HUES48 (cell line): Measurements from ENCODE around the gene KCNJ9.
A peak's percentile ranks its signal among the peaks of the same experiment; 100 is the strongest.
"Not testable (repeated sequence)": the region's sequence is repeated elsewhere in the genome, so short reads cannot be mapped to it uniquely, and the experiment has no call there.

ENCODE experiments used
- H3K27ac ChIP-seq: one replicate; pipeline ENCODE4 v1.7.0; 2013; ENCODE audit warnings: low read depth, low read length, inconsistent platforms
- H3K27me3 ChIP-seq: 2 replicates; pipeline ENCODE4 v1.6.1; 2013; ENCODE audit warnings: mild to moderate bottlenecking, low read length; ENCODE audit not compliant: control insufficient read depth, insufficient read depth
- H3K36me3 ChIP-seq: 2 replicates; pipeline ENCODE4 v1.6.1; 2013; ENCODE audit warnings: low read length; ENCODE audit not compliant: control insufficient read depth, insufficient read depth
- H3K4me1 ChIP-seq: 2 replicates; pipeline ENCODE4 v1.6.1; 2013; ENCODE audit warnings: mild to moderate bottlenecking, low read length; ENCODE audit not compliant: control insufficient read depth, insufficient read depth
- H3K4me3 ChIP-seq: 2 replicates; pipeline ENCODE4 v1.5.1; 2013; ENCODE audit warnings: mild to moderate bottlenecking, low read depth, low read length
- H3K9ac ChIP-seq: 2 replicates; pipeline ENCODE4 v1.6.1; 2013; ENCODE audit warnings: mild to moderate bottlenecking, low read depth, low read length, moderate library complexity
- H3K9me3 ChIP-seq: 2 replicates; pipeline ENCODE4 v1.6.1; 2013; ENCODE audit warnings: low read length; ENCODE audit not compliant: control insufficient read depth, insufficient read depth

Gene KCNJ9

GRCh38 chr1:160081261-160081936 is at the start of gene KCNJ9:
Gene KCNJ9, plus strand, starts transcription at chr1:160081538. Its CDS starts 2,493 bp downstream, at chr1:160084031.
- H3K9me3 ChIP-seq, result no peaks in the 10 kb centered on the region
- no peaks in the 10 kb centered on the region; the same call in 1 of the 2 replicates for H3K4me1 ChIP-seq
- no peak within 1 kb of the TSS for H3K9ac ChIP-seq
- H3K27me3 ChIP-seq, result peaks cover 62% of the 10 kb centered on the region
- no peak within 1 kb of the TSS for H3K4me3 ChIP-seq
- H3K27ac ChIP-seq, result no peak within 1 kb of the TSS
- no peaks in the 10 kb centered on the region for H3K36me3 ChIP-seq

GRCh38 chr1:160032165-160032820 is 49.0 kb upstream of the KCNJ9 start:
- H3K4me3 ChIP-seq, result peak overlapping the region; percentile 96
- peaks cover 8% of the 10 kb centered on the region for H3K27me3 ChIP-seq
- H3K9ac ChIP-seq, result 0 out of 2 replicates have a peak overlapping the region, but pooled peaks have one; percentile 16
- H3K36me3 ChIP-seq, result no peaks in the 10 kb centered on the region
- no peaks in the 10 kb centered on the region for H3K9me3 ChIP-seq
- H3K4me1 ChIP-seq, result peaks cover 7% of the 10 kb centered on the region
- H3K27ac ChIP-seq, result peak overlapping the region; percentile 19

GRCh38 chr1:160040476-160040875 is 40.9 kb upstream of the KCNJ9 start:
- no peak overlapping the region for H3K4me3 ChIP-seq
- H3K36me3 ChIP-seq, result no peaks in the 10 kb centered on the region
- H3K9ac ChIP-seq, result no peak overlapping the region
- H3K4me1 ChIP-seq, result no peaks in the 10 kb centered on the region
- H3K27me3 ChIP-seq, result no peaks in the 10 kb centered on the region
- no peaks in the 10 kb centered on the region for H3K9me3 ChIP-seq
- H3K27ac ChIP-seq, result no peak overlapping the region

DNA sequence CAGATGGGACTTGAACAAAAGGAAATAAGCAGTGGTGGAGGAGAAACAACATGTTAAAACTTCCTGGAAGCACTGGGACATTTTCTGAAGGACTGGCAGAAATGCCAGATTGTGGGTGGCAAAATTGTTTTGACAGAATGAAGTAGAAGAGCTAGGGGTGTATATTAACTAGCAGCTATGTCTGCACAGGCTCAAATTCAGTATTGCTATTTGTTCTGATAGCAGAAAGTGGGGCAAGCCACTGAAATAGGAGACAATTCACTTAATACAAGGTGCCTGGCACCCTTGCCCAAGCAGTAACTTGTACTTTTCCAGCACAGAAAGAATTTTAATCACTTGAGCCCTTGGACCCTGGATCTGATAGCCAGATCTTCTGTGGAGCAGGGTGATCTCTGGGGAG is 37.8 kb upstream of the KCNJ9 start:
- no peaks in the 10 kb centered on the region for H3K9me3 ChIP-seq
- H3K4me1 ChIP-seq, result peaks cover 24% of the 10 kb centered on the region
- no peaks in the 10 kb centered on the region; the same call in 1 of the 2 replicates for H3K27me3 ChIP-seq
- H3K4me3 ChIP-seq, result no peak overlapping the region
- no peaks in the 10 kb centered on the region for H3K36me3 ChIP-seq
- H3K27ac ChIP-seq, result no peak overlapping the region
- H3K9ac ChIP-seq, result no peak overlapping the region

DNA sequence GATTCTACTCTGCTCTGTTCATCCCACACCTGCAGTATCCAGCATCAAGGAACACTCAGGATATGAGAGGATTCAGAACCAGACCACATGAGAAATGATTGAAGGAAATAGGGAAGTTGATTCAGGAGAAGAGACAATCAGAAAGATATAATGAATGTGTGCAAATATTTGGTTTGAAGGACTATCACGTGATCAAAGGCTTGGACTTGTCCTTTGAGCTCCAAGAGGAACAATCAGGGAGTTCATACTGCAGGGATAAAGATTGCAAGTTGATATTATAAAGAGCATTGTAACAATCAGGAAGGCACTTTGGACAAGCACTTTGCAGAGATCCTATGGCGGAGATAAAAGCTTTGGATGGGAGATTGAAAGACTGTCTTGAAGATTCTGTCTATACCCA is 35.7 kb upstream of the KCNJ9 start:
- H3K9ac ChIP-seq, result no peak overlapping the region
- no peaks in the 10 kb centered on the region; the same call in 1 of the 2 replicates for H3K27me3 ChIP-seq
- H3K36me3 ChIP-seq, result no peaks in the 10 kb centered on the region
- H3K4me3 ChIP-seq, result no peak overlapping the region
- H3K9me3 ChIP-seq, result no peaks in the 10 kb centered on the region
- peaks cover 32% of the 10 kb centered on the region for H3K4me1 ChIP-seq
- no peak overlapping the region for H3K27ac ChIP-seq

GRCh38 chr1:160046494-160047110 is 34.7 kb upstream of the KCNJ9 start:
- no peak overlapping the region for H3K4me3 ChIP-seq
- no peak overlapping the region for H3K27ac ChIP-seq
- no peaks in the 10 kb centered on the region for H3K36me3 ChIP-seq
- peaks cover 2% of the 10 kb centered on the region; the same call in 1 of the 2 replicates for H3K27me3 ChIP-seq
- H3K4me1 ChIP-seq, result peaks cover 32% of the 10 kb centered on the region
- no peaks in the 10 kb centered on the region for H3K9me3 ChIP-seq
- H3K9ac ChIP-seq, result no peak overlapping the region

DNA sequence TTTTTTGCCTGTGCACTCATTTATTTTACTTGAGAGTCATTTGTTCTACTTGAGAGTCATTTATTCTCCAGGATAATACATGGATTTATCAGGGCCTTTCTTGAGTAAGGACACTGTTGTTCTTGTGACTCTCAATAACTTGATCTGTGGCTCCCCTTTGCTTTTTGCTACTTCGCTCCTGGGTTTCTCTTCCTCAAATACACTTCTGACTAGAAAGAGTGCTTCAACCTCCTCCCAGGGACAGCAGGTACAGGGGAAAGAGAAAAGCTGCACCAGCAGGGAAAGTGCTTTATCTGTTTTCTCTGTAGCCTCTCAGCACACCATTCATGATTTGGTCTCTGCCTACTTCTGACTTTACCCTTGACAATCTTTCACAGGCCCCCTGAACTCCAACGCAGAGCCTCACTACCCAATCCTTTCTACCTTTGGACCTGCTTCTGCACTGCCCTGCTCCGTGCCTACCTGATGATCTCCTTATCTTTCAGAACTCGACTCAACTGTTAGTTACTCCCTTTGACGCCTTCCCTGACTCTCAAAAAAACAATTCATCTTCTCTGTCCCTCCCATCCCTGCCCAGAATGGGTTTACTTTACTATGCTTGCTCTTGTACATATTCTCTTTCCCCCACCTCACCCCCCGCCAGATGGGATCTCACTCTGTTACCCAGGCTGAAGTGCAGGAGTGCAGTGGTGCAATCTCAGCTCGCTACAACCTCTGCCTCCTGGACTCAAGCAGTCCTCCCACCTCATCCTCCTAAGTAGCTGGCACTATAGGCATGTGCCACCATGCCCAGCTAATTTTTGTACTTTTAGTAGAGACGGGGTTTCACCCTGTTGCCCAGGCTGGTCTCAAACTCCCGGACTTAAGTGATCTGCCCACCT is 34.0 kb upstream of the KCNJ9 start:
- H3K27me3 ChIP-seq, result peaks cover 7% of the 10 kb centered on the region; the same call in 1 of the 2 replicates
- no peak overlapping the region for H3K27ac ChIP-seq
- no peaks in the 10 kb centered on the region for H3K9me3 ChIP-seq
- peaks cover 32% of the 10 kb centered on the region for H3K4me1 ChIP-seq
- no peak overlapping the region for H3K4me3 ChIP-seq
- H3K36me3 ChIP-seq, result no peaks in the 10 kb centered on the region
- no peak overlapping the region for H3K9ac ChIP-seq

GRCh38 chr1:160048335-160048734 is 33.0 kb upstream of the KCNJ9 start:
- 0 out of 2 replicates have a peak overlapping the region, but pooled peaks have one; percentile 16 for H3K4me3 ChIP-seq
- no peaks in the 10 kb centered on the region for H3K36me3 ChIP-seq
- H3K4me1 ChIP-seq, result peaks cover 32% of the 10 kb centered on the region
- no peak overlapping the region for H3K9ac ChIP-seq
- H3K27me3 ChIP-seq, result peaks cover 7% of the 10 kb centered on the region; the same call in 1 of the 2 replicates
- H3K27ac ChIP-seq, result peak overlapping the region; percentile 41
- no peaks in the 10 kb centered on the region for H3K9me3 ChIP-seq

GRCh38 chr1:160049101-160049500 is 32.2 kb upstream of the KCNJ9 start:
- H3K27me3 ChIP-seq, result peaks cover 7% of the 10 kb centered on the region; the same call in 1 of the 2 replicates
- no peaks in the 10 kb centered on the region for H3K36me3 ChIP-seq
- H3K4me3 ChIP-seq, result no peak overlapping the region
- H3K4me1 ChIP-seq, result peaks cover 32% of the 10 kb centered on the region
- no peak overlapping the region for H3K27ac ChIP-seq
- no peaks in the 10 kb centered on the region for H3K9me3 ChIP-seq
- no peak overlapping the region for H3K9ac ChIP-seq

DNA sequence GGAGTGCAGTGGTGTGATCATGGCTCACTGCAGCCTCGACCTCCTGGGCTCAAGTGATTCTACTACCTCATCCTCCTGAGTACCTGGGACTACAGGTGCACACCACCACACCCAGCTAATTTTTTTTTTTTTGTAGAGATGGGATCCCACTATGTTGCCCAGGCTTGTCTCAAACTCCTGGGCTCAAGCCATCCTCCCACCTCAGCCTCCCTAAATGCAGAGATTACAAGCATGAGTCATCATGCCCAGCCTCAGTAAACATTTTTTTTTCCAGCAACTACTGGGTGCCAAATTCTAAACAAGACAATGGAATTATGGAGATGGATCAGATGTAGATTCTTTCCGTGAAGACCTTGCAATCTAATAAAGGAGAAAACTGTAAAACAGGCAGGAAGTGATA is 31.2 kb upstream of the KCNJ9 start:
- not testable (repeated sequence) for H3K4me3 ChIP-seq, H3K36me3 ChIP-seq, H3K9ac ChIP-seq, H3K27me3 ChIP-seq, H3K9me3 ChIP-seq, H3K27ac ChIP-seq
- H3K4me1 ChIP-seq, result peaks cover 32% of the 10 kb centered on the region
